Measurements from ENCODE around the gene ACRV1. TPM values are rescaled to one million over a fixed set of nuclear protein-coding genes. Genes with fewer than 3 reads are reported as not detected.

Gene ACRV1
- total and polyA plus RNA-seq, 2 of the 13 experiments (the other 11 are each of a cell fraction or from before 2014, with no cell fraction given): not detected

DNA sequence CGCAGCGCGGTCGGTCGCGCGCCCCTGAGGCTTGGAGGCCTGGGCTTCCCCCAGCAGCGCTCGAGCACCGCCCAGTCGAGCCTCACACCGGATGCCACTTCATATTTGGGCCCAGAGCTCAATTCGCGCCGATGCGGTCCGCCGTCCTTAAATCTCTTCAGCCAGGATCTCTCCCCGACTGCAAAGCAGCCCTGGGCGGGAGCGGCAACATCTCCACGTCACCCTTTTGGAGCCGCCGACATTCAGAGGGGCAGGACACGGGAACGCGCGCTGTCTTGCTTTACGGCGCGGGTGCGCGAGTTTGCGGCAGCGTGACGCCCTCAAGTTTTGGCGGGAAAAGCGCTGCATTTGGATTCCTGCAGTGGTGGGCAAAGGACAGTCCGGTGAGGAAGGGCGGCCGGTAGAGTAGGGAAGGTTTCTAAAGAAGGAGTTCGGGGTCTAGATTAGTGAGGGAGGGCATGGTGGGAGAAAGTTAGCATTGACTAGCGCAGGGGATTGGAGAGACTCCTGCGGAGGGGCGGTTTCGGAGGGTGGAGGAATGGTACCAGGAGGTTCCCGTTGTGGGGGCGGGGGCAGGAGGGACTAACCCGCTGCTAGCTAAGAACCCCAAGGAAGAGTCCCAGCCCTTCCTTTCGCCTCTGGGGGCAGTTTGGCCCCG, 54.9 kb downstream of the ACRV1 start (continued):
- TF ChIP-seq DNMT1 (CRISPR knock-in tag; IDR thresholded peaks at IDR 0.05) (peak; percentile 62; the same call in 1 of the 2 replicates), SCMH1 (CRISPR knock-in tag; IDR thresholded peaks at IDR 0.05; ENCODE audit: borderline replicate concordance) (no peak), ZNF235 (CRISPR knock-in tag; IDR thresholded peaks at IDR 0.05; ENCODE audit: borderline replicate concordance) (peak; percentile 90; the same call in 1 of the 2 replicates), ATF2 (CRISPR knock-in tag; IDR thresholded peaks at IDR 0.05) (0 out of 2 replicates have a peak, but pooled peaks have one; percentile 16), ZNF839 (CRISPR knock-in tag; IDR thresholded peaks at IDR 0.05; ENCODE audit: borderline replicate concordance) (peak; percentile 43; the same call in 1 of the 2 replicates), KLF13 (CRISPR knock-in tag; IDR thresholded peaks at IDR 0.05) (no peak), ZFP1 (CRISPR knock-in tag; IDR thresholded peaks at IDR 0.05) (no peak; the same call in 1 of the 2 replicates), RAD21 (CRISPR knock-in tag; IDR thresholded peaks at IDR 0.05) (peak; percentile 42), IKZF4 (CRISPR knock-in tag; IDR thresholded peaks at IDR 0.05; ENCODE audit: borderline replicate concordance, low read depth, not compliant biosample characterization) (peak; percentile 81), NR2C2 (CRISPR knock-in tag; IDR thresholded peaks at IDR 0.05; ENCODE audit: borderline replicate concordance) (peak; percentile 64; the same call in 1 of the 2 replicates), REL (CRISPR knock-in tag; conservative IDR thresholded peaks at IDR 0.05) (peak; percentile 96), ZNF263 (CRISPR knock-in tag; IDR thresholded peaks at IDR 0.05) (peak; percentile 39; the same call in 1 of the 2 replicates), PBX3 (CRISPR knock-in tag; IDR thresholded peaks at IDR 0.05; ENCODE audit: borderline replicate concordance) (peak; percentile 86; the same call in 1 of the 2 replicates), SIN3A (IDR thresholded peaks at IDR 0.05; ENCODE audit: borderline replicate concordance, low read depth, low read length) (peak; percentile 68; the same call in 1 of the 2 replicates), CC2D1A (CRISPR knock-in tag; IDR thresholded peaks at IDR 0.05) (no peak; the same call in 1 of the 2 replicates), KDM6A (CRISPR knock-in tag; IDR thresholded peaks at IDR 0.05; ENCODE audit: low read depth) (no peak)
- TF ChIP-seq, protein P1, sequence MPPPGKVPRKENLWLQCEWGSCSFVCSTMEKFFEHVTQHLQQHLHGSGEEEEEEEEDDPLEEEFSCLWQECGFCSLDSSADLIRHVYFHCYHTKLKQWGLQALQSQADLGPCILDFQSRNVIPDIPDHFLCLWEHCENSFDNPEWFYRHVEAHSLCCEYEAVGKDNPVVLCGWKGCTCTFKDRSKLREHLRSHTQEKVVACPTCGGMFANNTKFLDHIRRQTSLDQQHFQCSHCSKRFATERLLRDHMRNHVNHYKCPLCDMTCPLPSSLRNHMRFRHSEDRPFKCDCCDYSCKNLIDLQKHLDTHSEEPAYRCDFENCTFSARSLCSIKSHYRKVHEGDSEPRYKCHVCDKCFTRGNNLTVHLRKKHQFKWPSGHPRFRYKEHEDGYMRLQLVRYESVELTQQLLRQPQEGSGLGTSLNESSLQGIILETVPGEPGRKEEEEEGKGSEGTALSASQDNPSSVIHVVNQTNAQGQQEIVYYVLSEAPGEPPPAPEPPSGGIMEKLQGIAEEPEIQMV (CRISPR knock-in tag; IDR thresholded peaks at IDR 0.05; ENCODE audit: low read depth): 0 out of 2 replicates have a peak, but pooled peaks have one; percentile 77
- TF ChIP-seq, protein P2, sequence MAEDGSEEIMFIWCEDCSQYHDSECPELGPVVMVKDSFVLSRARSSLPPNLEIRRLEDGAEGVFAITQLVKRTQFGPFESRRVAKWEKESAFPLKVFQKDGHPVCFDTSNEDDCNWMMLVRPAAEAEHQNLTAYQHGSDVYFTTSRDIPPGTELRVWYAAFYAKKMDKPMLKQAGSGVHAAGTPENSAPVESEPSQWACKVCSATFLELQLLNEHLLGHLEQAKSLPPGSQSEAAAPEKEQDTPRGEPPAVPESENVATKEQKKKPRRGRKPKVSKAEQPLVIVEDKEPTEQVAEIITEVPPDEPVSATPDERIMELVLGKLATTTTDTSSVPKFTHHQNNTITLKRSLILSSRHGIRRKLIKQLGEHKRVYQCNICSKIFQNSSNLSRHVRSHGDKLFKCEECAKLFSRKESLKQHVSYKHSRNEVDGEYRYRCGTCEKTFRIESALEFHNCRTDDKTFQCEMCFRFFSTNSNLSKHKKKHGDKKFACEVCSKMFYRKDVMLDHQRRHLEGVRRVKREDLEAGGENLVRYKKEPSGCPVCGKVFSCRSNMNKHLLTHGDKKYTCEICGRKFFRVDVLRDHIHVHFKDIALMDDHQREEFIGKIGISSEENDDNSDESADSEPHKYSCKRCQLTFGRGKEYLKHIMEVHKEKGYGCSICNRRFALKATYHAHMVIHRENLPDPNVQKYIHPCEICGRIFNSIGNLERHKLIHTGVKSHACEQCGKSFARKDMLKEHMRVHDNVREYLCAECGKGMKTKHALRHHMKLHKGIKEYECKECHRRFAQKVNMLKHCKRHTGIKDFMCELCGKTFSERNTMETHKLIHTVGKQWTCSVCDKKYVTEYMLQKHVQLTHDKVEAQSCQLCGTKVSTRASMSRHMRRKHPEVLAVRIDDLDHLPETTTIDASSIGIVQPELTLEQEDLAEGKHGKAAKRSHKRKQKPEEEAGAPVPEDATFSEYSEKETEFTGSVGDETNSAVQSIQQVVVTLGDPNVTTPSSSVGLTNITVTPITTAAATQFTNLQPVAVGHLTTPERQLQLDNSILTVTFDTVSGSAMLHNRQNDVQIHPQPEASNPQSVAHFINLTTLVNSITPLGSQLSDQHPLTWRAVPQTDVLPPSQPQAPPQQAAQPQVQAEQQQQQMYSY (CRISPR knock-in tag; IDR thresholded peaks at IDR 0.05): peak; percentile 49; the same call in 1 of the 2 replicates
- TF ChIP-seq, protein P3, sequence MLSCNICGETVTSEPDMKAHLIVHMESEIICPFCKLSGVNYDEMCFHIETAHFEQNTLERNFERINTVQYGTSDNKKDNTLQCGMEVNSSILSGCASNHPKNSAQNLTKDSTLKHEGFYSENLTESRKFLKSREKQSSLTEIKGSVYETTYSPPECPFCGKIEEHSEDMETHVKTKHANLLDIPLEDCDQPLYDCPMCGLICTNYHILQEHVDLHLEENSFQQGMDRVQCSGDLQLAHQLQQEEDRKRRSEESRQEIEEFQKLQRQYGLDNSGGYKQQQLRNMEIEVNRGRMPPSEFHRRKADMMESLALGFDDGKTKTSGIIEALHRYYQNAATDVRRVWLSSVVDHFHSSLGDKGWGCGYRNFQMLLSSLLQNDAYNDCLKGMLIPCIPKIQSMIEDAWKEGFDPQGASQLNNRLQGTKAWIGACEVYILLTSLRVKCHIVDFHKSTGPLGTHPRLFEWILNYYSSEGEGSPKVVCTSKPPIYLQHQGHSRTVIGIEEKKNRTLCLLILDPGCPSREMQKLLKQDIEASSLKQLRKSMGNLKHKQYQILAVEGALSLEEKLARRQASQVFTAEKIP (CRISPR knock-in tag; IDR thresholded peaks at IDR 0.05; ENCODE audit: borderline replicate concordance): no peak

All from HepG2 (cell line).